Activated CD4-positive, alpha-beta T cell treated with anti-CD3 and anti-CD28 coated beads, Interleukin-2, amount 10 ng/mL, durations not matched to agents 7 days and 5 days (primary cell): ENCODE measurements around the gene AKT1. TPM values are rescaled to one million over a fixed set of nuclear protein-coding genes. Genes with fewer than 3 reads are reported as not detected.

ENCODE experiments used
- CTCF ChIA-PET: fragments of 350-600 bp; sonication (Branson Sonifier 250); formaldehyde crosslinking; loops from one replicate; lab custom pipeline; 2021; ENCODE audit warnings: antibody characterized with exemption; lab: Charles Lee
- POLR2A ChIA-PET: fragments of 350-600 bp; sonication (Branson Sonifier 250); formaldehyde crosslinking; loops from one replicate; lab custom pipeline; 2021; ENCODE audit warnings: antibody characterized with exemption; lab: Charles Lee
- DNase-seq: peaks from one replicate; pipeline ENCODE4 v3.0.0-alpha.2; 2020
- H3K27ac Mint-ChIP-seq: one replicate; pipeline ENCODE4 v1.8.0; 2021; ENCODE audit warnings: mild to moderate bottlenecking, moderate library complexity, mixed read lengths
- H3K27me3 Mint-ChIP-seq: one replicate; pipeline ENCODE4 v1.8.0; 2021; ENCODE audit warnings: mixed read lengths
- H3K36me3 Mint-ChIP-seq: one replicate; pipeline ENCODE4 v1.8.0; 2021; ENCODE audit warnings: low read depth, mixed read lengths
- H3K4me1 Mint-ChIP-seq: one replicate; pipeline ENCODE4 v1.8.0; 2021; ENCODE audit warnings: mixed read lengths
- H3K4me3 Mint-ChIP-seq: one replicate; pipeline ENCODE4 v1.8.0; 2021; ENCODE audit warnings: mild to moderate bottlenecking, moderate library complexity, mixed read lengths
- H3K9me3 Mint-ChIP-seq: one replicate; pipeline ENCODE4 v1.8.0; 2021; ENCODE audit warnings: mixed read lengths
- total RNA-seq, 2 experiments: library from RNA; stranded (reverse); gene quantifications; one replicate each; pipeline ENCODE4 v1.2.3, GENCODE V29; 2021

Gene AKT1
- total RNA-seq, 2 experiments from 2014 or later: 159 to 166 TPM

DNA sequence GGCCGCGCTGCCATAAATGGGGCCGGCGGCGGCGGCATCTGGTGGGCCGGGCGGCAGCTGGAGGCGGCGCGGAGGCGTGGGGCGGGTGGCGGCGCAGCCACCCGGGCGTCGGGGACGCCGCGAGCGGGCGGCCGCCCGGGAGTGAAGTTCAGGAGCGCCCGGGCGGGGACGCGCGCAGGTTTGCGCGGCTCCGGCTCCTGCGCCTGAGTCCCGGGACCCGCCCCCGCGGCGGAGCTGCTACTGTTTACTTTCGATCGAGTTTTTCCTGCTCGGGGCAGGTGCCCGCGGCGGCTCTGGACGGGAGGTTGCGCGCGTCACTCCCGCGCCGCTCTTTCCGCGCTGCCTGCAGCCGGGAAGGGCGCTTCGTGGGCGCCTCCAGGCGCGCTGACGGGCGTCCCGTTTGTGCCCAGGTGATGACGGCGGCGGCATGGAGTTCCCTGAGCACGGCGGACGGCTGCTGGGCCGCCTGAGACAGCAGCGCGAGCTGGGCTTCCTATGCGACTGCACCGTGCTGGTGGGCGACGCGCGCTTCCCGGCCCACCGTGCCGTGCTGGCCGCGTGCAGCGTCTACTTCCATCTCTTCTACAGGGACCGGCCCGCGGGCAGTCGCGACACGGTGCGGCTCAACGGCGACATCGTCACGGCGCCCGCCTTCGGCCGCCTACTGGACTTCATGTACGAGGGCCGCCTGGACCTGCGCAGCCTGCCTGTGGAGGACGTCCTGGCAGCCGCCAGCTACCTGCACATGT, 5.4 kb upstream of the AKT1 start, which contains the start of gene ZBTB42:
Gene ZBTB42, plus strand, starts transcription at position 331 of the 749 bp plus-strand sequence. Its CDS starts 97 bp downstream, at position 428.
- ChIA-PET POLR2A (no interaction called here), CTCF (interaction anchor here (0.8 to 4.5 kb wide), 8 partner anchors 10 to 49 kb away, joined by 3 to 14 read pairs (median 6); partner anchors contain the start of gene SIVA1)
- Mint-ChIP-seq H3K9me3 (no peaks in the 10 kb centered on the region), H3K4me1 (peaks cover 39% of the 10 kb centered on the region), H3K4me3 (peak within 1 kb of the TSS; percentile 84), H3K36me3 (no peaks in the 10 kb centered on the region), H3K27me3 (peaks cover 6% of the 10 kb centered on the region), H3K27ac (peak within 1 kb of the TSS; percentile 84)
- DNase-seq: peak; percentile 80

DNA sequence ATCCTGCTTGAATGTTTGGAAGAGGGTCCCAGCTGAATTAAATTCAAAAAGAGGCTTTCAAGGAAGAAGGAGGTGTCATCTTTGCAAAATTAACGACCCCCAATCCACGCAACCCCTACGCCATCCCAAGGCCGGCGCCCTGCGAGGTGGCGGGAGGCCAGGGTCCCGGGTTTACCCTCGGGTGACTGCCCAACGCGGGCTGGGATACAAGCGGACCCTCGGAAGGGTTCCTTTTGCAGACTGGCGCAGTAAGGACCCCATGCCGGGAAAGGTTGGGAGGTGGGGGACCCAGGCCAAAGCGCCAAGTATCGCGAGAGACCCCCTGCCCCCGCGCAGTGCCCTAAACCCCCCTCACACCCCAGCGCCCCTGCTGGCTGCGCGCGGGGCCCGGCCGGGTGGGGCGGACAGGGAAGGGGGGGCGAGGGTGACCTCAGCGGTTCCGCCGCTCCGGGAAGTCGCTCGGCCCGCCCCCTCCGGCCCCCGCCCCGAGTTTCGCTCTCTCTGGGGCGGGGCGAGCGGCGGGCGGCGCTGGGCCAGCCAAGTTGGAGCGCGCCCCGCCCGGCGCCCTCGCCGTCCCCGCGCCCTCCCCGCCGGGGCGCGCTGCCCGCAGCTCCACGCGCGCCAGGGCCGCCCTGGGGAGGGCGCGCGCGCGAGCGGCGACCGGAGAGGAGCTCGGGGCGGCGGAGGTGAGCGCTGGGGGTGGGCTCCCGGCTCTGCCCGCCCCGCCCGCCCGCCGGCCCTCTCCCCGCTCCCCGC, 4.6 kb upstream of the AKT1 start:
- Mint-ChIP-seq H3K27ac (peak overlapping the region; percentile 63), H3K9me3 (no peaks in the 10 kb centered on the region), H3K36me3 (no peaks in the 10 kb centered on the region), H3K27me3 (peaks cover 6% of the 10 kb centered on the region), H3K4me1 (peaks cover 40% of the 10 kb centered on the region), H3K4me3 (peak overlapping the region; percentile 59)
- POLR2A ChIA-PET: no interaction called here
- CTCF ChIA-PET: interaction anchor here (0.8 to 4.5 kb wide), 7 partner anchors 9 to 48 kb away, joined by 3 to 14 read pairs (median 6); partner anchors contain the start of gene SIVA1
- DNase-seq: peak; percentile 82

DNA sequence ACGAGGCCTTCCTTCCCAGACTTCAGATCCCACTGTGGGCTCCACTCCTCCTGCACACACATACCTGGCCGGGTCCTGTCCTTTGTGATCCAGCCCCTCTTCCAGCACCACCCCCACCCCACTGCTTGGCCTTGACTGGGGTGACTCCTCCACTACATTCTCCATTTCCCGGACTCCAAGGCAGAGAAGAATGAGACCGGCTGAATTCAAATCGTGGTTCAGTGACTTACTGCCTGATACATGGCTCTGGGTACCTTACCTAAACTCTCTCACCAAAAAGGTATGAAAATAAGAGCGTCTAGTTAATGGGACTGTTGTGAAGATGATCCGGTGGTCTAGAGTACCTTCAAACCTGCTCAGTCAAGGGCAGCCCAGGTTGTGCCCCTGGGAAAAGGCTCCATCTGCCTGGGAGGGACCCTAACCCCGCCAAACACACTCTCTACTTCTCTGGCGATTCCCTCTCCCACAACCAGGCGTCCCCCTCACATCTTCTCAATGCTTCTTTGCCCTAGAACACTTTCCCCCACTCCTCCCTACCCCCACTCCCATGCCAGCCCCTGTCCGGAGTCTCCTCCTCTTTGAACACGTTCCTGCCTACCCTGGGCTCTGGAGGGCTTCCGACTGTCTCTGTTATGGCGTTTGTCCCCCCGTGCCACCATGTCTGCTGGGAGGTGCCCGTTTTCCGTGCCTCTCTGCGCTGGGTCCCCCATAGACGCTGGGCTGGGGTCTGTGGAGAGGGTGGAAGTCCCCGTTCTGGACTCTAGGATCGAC, 3.9 kb upstream of the AKT1 start:
- no peak for DNase-seq
- Mint-ChIP-seq H3K4me3 (peak overlapping the region; percentile 59), H3K4me1 (peaks cover 42% of the 10 kb centered on the region), H3K27me3 (peaks cover 6% of the 10 kb centered on the region), H3K9me3 (no peaks in the 10 kb centered on the region), H3K36me3 (no peaks in the 10 kb centered on the region), H3K27ac (peak overlapping the region; percentile 63)
- CTCF ChIA-PET: interaction anchor here (4.5 kb wide), 1 partner anchor 27 kb away, joined by 14 read pairs; no protein-coding TSS in a partner anchor
- POLR2A ChIA-PET: no interaction called here

DNA sequence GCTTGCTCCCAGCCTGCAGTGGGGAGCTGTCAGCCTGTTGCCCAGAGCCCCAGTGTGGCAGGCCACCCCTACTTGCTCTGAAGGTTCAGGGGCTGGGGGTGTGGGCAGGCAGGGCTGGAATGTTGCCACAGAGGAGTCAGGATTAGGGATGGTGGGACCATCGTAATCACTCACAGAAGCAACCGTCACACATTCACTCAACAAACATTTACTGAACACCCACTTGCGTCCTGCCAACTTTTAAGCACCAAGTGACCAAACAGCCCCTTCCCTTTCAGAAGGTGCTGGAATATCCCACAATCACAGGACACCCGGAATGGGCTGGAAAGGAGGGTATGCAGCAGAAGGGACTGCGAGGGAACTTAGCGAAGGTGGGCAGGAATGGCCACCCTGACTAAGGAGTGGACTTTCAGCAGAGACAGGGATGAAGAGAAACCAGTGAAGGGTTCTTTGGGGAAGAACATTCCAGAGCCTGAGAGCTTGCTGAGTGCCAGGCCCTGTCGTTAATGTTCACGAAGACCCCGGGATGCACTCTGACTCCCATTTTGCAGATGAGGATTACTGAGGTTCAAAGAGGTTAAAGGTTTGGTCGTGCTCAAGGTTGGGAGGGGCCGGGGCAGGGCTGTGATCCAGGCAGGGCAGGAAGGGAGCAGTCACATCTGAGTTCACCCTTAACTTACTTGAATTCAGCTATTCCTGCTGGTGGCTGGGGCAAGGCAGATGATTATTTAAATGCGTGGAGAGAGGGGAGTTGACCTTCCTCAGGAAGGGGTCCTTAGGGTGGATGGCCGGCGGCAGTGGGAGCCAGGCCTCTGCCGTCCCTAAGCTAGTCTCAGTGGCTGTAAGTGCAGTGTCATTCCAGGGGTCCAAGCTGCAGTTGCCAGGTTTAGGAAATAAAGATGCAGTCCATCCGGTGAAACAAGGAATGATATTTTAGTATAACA, 3.0 kb upstream of the AKT1 start:
- no peak for DNase-seq
- ChIA-PET CTCF (interaction anchor here (0.8 to 4.5 kb wide), 3 partner anchors 28 to 78 kb away, joined by 3 to 14 read pairs (median 3); no protein-coding TSS in a partner anchor), POLR2A (no interaction called here)
- Mint-ChIP-seq H3K27me3 (peaks cover 6% of the 10 kb centered on the region), H3K36me3 (no peaks in the 10 kb centered on the region), H3K4me3 (peak overlapping the region; percentile 17), H3K27ac (peak overlapping the region; percentile 20), H3K4me1 (peaks cover 51% of the 10 kb centered on the region), H3K9me3 (no peaks in the 10 kb centered on the region)

DNA sequence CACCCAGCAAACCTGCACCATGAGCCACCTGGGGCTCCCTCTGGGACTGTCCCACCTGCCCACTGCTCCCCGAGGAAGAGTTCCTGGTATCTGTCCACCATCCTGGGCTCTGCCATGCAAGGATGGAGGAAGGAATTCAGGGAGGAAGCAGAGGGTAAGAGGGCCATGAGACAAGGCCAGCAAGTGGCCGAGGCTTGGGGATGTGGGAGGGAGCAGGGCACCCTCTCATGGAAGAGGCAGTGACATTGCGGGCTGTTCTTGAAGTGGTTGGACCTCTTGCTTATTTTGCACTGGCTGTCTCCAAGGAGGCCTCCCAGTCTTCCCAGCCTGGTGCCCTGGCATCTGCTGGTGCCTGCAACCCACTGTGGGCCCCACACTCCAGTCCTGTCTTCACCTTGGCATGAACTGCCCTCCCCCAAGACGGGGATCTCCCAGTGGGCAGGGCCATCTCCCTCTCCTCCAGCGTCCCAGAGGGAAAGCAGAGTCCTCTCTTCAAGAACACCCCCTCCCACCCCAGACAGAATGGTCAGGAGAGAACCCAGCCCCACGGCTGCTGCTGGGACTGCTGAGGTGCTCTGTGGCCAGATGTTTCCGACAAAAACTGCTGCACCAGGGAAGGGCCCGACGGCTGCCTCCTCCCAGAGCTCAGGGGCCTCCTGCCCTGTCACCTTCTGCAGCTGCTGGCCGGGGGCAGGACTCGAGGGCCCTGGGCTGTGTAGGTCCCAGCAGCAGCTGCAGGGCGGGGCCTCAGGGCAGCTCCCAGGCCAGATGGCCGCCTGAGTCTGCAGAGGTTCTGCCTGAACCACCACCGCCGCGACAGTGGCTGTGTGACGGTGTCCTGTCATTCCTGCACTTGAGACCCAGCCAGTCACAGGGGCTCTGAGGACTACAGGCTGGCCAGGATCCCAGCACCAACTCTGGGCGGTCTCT, 1.8 kb upstream of the AKT1 start:
- H3K36me3 Mint-ChIP-seq: no peaks in the 10 kb centered on the region
- peak overlapping the region; percentile 64 for H3K27ac Mint-ChIP-seq
- no peak for DNase-seq
- peaks cover 58% of the 10 kb centered on the region for H3K4me1 Mint-ChIP-seq
- peak overlapping the region; percentile 70 for H3K4me3 Mint-ChIP-seq
- H3K27me3 Mint-ChIP-seq: peaks cover 6% of the 10 kb centered on the region
- H3K9me3 Mint-ChIP-seq: no peaks in the 10 kb centered on the region
- ChIA-PET CTCF (interaction anchor here (0.8 to 4.5 kb wide), 4 partner anchors 29 to 138 kb away, joined by 3 to 14 read pairs (median 3); no protein-coding TSS in a partner anchor), POLR2A (no interaction called here)

DNA sequence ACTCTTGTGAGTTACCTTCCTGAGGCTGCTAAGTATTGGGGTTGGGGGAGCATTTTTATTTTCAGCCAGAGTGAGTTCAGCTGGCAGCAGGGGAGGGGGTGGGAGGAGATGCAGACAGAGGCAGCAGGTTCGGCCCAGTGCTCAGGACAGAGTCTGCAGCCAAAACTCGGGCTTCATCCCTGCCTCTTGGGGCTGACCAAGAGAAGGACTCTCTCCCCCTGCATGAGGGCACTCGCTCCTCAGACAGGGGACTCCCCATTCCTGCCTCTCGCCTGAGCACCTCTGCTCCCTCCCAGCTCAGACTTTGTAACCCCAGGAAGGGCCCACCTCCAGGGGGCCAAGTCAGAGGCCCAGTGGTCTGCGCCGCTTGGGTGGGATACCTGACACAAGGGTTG, 1.1 kb upstream of the AKT1 start:
- POLR2A ChIA-PET: no interaction called here
- peaks cover 6% of the 10 kb centered on the region for H3K27me3 Mint-ChIP-seq
- H3K4me3 Mint-ChIP-seq: peak overlapping the region; percentile 70
- no peaks in the 10 kb centered on the region for H3K9me3 Mint-ChIP-seq
- CTCF ChIA-PET: interaction anchor here (1.0 kb wide), 1 partner anchor 139 kb away, joined by 3 read pairs; no protein-coding TSS in a partner anchor
- peak overlapping the region; percentile 80 for H3K27ac Mint-ChIP-seq
- no peak for DNase-seq
- H3K36me3 Mint-ChIP-seq: peaks cover under 1% of the 10 kb centered on the region
- peaks cover 54% of the 10 kb centered on the region for H3K4me1 Mint-ChIP-seq

DNA sequence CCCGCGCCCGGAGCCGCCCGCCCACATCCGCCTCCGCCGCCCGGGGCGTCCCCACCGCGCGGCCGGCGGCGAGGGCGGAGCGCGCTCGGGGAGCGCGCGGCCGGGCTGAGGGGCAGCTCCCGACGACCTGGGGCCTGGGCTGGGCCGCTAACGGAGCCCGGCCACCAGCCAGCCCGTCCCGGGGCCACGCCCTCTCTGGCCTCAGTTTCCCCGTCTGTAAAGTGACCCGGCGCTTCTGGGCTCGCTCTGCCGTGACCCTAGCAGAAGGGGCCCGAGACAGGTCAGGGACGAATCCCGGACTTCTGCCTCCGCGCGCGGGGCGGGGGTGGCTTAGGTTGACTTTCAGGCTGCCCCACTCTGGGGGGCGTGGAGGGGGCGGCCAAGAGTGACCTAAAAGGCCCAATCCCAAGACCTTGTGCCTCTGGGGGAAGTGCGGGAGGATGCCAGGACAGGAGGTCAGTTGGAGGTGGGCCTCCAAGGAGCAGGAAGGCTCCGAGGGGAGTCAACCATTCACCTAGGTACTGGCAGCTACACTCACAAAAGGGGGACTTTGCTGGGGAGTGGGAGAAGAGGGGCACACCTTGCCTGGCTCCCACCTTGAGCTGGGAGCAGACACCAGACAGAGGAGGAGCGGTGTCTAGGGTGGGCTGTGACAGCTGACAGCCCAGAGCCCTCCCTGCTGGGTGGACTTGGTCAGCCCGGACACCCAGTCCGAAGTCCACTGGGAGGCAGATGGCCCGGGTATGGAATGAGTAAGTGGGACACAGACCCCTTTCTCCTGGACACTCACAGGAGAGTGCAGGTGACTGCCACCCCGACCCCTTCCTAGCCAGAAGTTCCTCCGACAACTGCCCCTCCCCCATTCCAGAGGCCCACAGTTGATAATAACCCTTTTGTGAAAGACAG, 486 bp upstream of the AKT1 start:
- Mint-ChIP-seq H3K27ac (peak overlapping the region; percentile 80), H3K36me3 (peaks cover 4% of the 10 kb centered on the region), H3K4me1 (peaks cover 53% of the 10 kb centered on the region), H3K27me3 (peaks cover 6% of the 10 kb centered on the region), H3K4me3 (peak overlapping the region; percentile 70), H3K9me3 (no peaks in the 10 kb centered on the region)
- POLR2A ChIA-PET: no interaction called here
- DNase-seq: peak; percentile 55
- CTCF ChIA-PET: interaction anchor here (1.0 kb wide), 1 partner anchor 140 kb away, joined by 3 read pairs; no protein-coding TSS in a partner anchor

DNA sequence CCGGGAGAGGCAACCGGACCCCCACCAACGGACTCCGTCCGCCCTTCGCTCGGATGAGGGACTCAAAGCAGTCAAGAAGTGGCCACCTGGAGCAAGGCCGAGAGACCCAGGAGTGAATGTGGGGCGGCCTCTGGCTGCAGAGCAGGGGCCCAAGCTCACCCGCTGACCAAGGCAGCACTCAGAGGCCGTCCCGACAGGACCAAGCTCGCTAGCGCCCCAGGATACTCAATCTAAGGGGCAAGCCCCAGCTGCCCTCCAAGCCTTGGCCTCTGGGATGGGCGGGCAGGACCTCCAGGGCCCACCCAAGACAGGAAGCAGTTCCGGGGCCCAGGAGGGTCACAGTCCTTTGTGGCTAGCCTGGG, 936 bp downstream of the AKT1 start:
- ChIA-PET POLR2A (interaction anchor here (0.7 kb wide), 1 partner anchor 43 kb away, joined by 4 read pairs; no protein-coding TSS in a partner anchor), CTCF (interaction anchor here (0.9 to 1.4 kb wide), 2 partner anchors 26 to 31 kb away, joined by 3 to 5 read pairs; no protein-coding TSS in a partner anchor)
- H3K27me3 Mint-ChIP-seq: peaks cover 6% of the 10 kb centered on the region
- H3K27ac Mint-ChIP-seq: peak overlapping the region; percentile 85
- peaks cover 53% of the 10 kb centered on the region for H3K4me1 Mint-ChIP-seq
- no peaks in the 10 kb centered on the region for H3K9me3 Mint-ChIP-seq
- DNase-seq: no peak
- peaks cover 6% of the 10 kb centered on the region for H3K36me3 Mint-ChIP-seq
- H3K4me3 Mint-ChIP-seq: peak overlapping the region; percentile 89

DNA sequence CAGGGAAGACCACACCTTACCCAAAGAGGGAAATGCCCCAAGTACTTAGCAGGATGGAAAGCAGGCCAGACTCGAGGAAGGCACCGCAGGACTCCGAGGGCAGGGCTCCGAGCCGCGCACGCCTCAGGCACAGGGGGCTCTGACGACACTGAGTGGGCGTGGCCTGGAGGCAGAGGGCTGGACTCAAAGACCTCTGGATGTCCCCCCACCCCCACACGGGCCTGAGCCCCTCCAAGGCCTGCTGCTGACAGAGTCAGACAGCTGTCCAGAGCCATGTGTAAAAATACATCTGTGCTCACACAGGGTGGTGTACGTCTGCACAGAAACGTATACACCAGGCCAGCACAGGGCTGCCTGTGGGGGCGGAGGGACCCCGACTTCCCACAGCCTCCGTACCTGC, 1.4 kb downstream of the AKT1 start:
- H3K27me3 Mint-ChIP-seq: peaks cover 6% of the 10 kb centered on the region
- no peaks in the 10 kb centered on the region for H3K9me3 Mint-ChIP-seq
- H3K27ac Mint-ChIP-seq: peak overlapping the region; percentile 85
- peak overlapping the region; percentile 89 for H3K4me3 Mint-ChIP-seq
- ChIA-PET POLR2A (interaction anchor here (0.7 kb wide), 1 partner anchor 42 kb away, joined by 4 read pairs; no protein-coding TSS in a partner anchor), CTCF (interaction anchor here (0.9 to 1.4 kb wide), 2 partner anchors 25 to 31 kb away, joined by 3 to 5 read pairs; no protein-coding TSS in a partner anchor)
- DNase-seq: peak; percentile 45
- peaks cover 48% of the 10 kb centered on the region for H3K4me1 Mint-ChIP-seq
- peaks cover 6% of the 10 kb centered on the region for H3K36me3 Mint-ChIP-seq

DNA sequence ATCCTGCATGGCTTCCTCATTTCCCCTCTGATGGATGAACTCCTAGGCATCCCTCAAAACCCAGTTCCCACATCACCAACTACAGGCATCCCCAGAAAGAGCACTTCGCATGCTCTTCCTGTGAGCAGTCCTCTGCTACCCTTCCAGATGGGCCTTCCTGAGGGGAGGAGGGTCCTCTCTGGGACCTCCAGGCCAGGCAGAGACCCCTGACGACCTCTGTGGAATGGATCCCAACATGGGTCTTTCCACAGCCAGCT, 1.9 kb downstream of the AKT1 start:
- POLR2A ChIA-PET: no interaction called here

More for the DNA sequence above, 1.9 kb downstream of the AKT1 start:
- DNase-seq: no peak
- CTCF ChIA-PET: interaction anchor here (1.4 kb wide), 1 partner anchor 32 kb away, joined by 5 read pairs; no protein-coding TSS in a partner anchor
- Mint-ChIP-seq H3K36me3 (peaks cover 6% of the 10 kb centered on the region), H3K4me3 (peak overlapping the region; percentile 89), H3K27me3 (peaks cover 2% of the 10 kb centered on the region), H3K9me3 (no peaks in the 10 kb centered on the region), H3K27ac (no peak overlapping the region), H3K4me1 (peaks cover 43% of the 10 kb centered on the region)
